PFSK-1 (cell line): Measurements from ENCODE around the gene TMEM171.

Source experiments
- POLR2AphosphoS5 ChIP-seq: IDR thresholded peaks from 2 replicates; pipeline ENCODE4 v1.6.1; 2012; ENCODE audit warnings: low read depth, mild to moderate bottlenecking, control low read depth, low read length, moderate library complexity
- REST ChIP-seq, 2 experiments: IDR thresholded peaks; 2 replicates each; pipeline versions ENCODE4 v1.6.1 to v1.8.0; 2011 to 2012; ENCODE audit warnings: low read depth in 2 of 2, low read length in 2 of 2, control low read depth in 1 of 2, inconsistent platforms in 1 of 2, mild to moderate bottlenecking in 1 of 2, moderate library complexity in 1 of 2; ENCODE audit not compliant: insufficient read depth in 1 of 2
- SIN3A ChIP-seq: IDR thresholded peaks from 2 replicates; pipeline ENCODE4 v1.6.1; 2012; ENCODE audit warnings: mild to moderate bottlenecking, low read length, moderate library complexity, borderline replicate concordance; ENCODE audit not compliant: insufficient read depth
- TAF1 ChIP-seq: IDR thresholded peaks from 2 replicates; pipeline ENCODE4 v1.6.1; 2012; ENCODE audit warnings: low read length, control low read depth, borderline replicate concordance; ENCODE audit not compliant: insufficient read depth

- TF ChIP-seq SIN3A (no peak), TAF1 (no peak), REST (IDR thresholded peaks at IDR 0.05; ENCODE audit: insufficient read depth in 1 of 2, low read depth in 2 of 2, low read length in 2 of 2) (no peak), POLR2AphosphoS5 (no peak)
Measured at GRCh38 chr5:73136055-73136562, 15.7 kb downstream of the TMEM171 start.
